NCI-H1048 (cell line): Measurements from ENCODE around the gene MEGF10.

Experiments used
- DNase-seq: peaks from one replicate; lab custom pipeline; 2025; lab: John Stamatoyannopoulos, UW

Gene MEGF10

DNA sequence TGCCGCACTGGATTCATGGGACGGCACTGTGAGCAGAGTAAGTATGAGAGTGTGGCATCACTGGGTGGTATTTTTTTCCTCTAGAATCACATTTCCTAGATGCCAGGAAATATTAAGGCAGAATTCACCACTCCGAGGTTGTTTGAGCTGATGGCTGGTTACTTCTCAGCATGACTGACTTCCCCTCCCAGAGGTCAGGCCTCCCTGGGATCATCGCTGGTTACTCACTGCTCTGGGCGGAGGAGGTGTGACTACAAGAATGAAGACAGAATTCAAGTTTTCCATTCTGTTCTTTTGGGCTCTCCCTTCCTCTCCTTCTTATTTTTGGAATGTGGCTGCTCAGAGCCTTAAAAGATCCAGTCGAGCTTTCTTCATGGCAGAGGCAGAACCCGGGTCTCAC lies 150.2 kb downstream of the MEGF10 start:
- DNase-seq, result no peak

DNA sequence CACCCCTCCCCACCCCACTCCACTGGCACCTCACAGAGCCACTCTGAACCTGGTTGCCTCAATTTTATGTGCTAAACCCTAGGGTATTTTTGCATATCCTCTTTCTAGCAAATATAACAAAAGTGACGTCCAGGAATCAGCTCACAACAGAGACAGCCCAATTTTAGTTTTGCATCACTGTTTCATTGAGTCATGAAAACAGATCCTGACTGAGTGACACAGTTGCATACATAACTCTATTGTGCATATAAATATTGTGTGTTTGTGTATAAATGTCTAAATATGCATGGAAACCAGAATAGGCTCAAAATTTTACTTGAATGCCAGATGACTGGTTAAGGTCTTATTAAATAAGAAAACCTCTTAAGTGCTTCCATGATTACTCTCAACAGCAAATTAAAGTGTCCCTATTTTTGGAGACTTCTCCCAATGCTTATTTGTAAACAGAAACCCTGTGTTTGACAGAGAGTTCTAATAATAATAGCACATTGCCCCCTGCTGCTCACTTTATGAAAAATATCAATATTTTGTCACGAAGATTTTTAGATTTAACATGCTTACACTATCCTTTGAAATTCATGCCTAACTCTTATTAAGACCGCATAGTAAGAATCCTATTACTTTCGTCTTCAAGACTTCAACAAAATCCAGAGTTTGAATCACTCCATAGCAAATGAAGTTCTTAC lies 151.3 kb downstream of the MEGF10 start:
- no peak for DNase-seq

- DNase-seq, result no peak
Measured at GRCh38 chr5:127444171-127444570, 153.6 kb downstream of the MEGF10 start.

DNA sequence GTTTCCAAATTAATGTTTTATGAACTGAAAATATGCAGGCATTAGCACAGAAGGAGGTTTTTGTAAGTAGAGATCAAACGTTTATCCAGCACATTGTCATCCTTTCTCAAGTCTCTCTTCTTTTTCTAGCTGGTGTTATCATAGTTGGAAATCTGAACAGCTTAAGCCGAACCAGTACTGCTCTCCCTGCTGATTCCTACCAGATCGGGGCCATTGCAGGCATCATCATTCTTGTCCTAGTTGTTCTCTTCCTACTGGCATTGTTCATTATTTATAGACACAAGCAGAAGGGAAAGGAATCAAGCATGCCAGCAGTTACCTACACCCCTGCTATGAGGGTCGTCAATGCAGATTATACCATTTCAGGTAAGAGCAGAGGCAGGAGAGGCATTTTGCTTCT lies 154.7 kb downstream of the MEGF10 start:
- no peak for DNase-seq

DNA sequence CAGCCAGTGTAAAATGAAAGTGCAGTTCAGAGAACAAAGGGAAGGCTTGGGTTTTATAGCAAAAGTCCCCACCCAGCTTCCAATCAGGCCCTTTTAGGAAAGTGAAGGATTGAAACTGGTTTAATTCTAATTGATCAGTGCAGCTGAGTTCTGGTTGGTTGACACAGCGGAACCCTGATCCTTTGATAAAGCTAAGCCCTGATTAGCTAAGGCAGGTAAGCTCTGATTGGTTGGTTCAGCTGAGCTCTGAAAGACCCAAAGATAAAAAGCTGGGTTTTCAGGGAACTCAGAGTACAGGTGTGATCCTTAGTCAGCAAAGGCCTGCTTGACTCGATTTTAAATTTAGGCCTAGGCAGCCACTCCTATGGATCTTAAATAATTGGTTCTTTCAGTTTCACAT lies 156.0 kb downstream of the MEGF10 start:
- DNase-seq, result no peak

DNA sequence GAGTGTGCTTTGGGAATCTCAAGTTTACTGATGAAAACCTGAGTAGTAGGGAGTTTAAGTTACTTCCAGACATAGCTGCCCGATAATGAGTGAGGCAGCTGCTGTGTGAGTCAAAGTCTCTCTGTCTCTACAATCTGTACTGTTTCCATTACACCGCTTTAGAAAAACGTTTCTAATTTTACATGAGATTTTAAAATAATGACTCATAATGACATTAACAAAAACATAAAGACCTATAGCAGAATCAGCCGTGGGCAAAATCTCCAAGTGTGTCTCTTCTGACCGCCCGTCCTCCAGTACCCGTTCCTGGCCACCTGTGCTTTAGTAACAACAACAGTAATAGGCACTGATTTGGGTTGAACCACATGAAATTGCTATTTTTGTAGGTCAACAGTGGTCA lies 157.2 kb downstream of the MEGF10 start:
- no peak for DNase-seq

DNA sequence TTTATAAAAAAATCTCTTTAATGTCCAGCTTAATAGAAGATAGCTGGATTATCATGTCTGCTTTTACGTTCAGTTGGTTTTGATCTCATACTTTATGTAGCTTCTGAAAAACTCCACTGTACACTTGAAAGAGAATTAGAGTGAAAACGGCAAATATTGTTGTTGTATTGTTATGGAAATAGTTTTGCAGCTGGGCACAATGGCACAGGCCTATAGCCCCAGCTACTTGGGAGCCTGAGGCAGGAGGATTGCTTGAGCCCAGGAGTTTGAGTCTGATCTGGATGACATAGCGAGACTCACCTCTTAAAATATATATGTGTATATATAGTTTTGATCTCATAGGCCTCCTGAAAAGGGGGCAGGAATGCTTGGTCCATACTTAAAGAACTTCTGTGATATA lies 159.4 kb downstream of the MEGF10 start:
- DNase-seq, result no peak

- DNase-seq, result no peak
Measured at GRCh38 chr5:127451096-127451495, 160.5 kb downstream of the MEGF10 start.

- DNase-seq, result no peak
Measured at GRCh38 chr5:127452626-127453025, 162.0 kb downstream of the MEGF10 start.

GRCh38 chr5:127471211-127471610 lies 180.6 kb downstream of the MEGF10 start:
- DNase-seq, result no peak

DNA sequence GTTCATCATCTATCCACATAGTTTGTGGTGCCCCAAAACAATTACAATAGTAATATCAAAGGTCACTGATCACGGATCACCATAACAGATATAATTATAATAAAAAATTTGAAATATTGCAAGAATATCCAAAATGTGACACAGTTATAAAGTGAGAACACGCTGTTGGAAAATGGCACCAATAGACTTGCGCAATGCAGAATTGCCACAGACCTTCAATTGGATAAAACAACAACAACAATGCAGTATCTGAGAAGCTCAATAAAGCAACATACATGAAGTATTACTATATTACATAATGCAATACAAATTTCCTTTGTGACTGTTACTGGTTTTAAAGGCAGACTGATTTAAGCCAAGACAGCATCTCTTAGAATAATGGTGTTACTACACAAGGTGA lies 182.1 kb downstream of the MEGF10 start:
- no peak for DNase-seq

- no peak for DNase-seq
Measured at GRCh38 chr5:127486471-127486870, 195.9 kb downstream of the MEGF10 start.

GRCh38 chr5:127492854-127493738 lies 202.5 kb downstream of the MEGF10 start:
- DNase-seq, result no peak

DNA sequence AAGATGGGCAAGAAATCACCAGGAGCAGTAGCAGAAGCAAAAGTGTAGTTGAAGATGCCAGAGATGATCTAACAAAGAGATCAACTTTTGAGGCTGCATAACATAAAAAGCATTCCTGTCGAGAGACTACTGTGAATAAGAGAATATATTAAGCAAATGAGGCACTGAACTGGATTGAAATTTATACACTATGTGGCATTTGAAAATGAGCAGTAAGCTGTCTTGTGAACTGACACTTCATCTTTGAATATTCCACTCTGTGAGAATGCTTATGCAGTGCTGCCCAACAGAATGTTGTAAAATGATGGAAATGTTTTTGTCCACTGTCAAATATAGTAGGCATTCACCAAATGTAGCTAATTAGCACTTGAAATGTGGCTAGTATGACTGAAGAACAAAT lies 208.0 kb downstream of the MEGF10 start:
- no peak for DNase-seq

DNA sequence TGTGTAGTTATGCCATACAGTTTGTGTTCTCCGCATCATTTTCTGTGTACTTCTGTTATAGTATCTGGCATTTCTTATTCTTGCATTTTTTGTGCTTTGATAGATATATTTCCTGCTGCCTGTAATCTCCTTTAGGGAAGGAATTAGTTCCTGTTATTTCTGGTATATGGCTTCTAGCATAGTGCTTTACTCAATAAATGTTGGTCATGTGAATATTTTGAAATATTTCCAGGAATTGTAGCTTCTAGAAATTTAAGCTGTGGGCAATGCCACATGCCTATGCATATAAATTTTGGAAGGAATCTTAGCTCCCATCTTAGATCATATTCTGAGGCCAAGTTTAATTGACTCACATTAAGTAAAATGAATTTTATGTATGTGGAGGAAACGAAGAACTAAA lies 215.3 kb downstream of the MEGF10 start:
- DNase-seq, result no peak

DNA sequence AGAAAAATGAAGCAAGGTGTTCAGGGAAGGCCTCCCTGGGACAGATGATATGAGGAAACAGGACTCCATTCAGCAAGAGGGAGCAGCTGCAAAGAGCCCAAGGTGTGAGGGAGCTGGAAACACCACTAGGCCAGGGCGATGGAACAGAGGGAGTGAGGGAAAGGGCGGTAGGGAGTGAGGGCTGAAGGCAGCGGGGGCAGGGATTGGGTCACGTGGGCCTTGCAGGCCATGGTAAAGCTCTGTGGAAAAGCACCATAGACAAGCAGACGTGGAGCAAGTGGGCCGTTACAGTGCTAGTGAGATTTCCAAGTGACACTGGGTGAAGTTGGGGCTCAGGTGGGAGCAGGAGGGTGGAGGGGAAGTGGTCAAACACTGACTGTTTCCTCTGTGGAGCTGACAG lies 216.0 kb downstream of the MEGF10 start:
- DNase-seq, result no peak

DNA sequence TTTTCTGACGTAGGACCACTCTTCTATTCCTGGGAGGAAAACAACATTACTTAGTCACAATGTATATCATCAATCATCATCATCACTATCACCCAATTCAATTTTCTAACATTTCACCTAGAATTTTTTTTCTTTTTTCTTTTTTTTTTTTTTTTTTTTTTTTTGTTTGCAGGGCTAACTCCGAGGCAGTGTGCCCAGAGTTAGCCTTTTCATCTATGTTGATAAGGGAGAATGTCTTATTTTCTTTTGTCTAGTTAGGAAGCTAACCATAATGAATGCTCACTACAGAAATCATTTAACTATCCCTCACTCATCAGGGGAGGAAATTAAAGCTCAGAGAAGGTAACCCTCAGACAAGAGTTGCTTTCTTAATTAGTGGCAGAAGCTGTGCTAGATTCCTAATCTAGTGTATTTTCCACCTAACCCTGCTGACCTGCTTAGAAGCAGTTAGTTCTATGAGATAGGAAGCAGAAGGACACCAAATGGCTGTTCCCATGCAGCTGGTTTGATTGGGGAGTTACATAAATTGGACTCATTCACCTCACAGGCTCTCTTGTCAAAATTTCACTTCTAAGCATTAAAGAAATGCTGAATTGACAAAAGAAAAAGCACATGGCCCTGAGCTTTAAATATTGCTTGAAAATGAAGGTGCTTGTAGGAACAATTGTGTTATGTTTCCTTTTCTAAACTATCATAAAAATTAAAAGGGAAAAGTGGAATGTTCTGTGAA lies 218.2 kb downstream of the MEGF10 start:
- no peak for DNase-seq
